SIG-M5 (cell line): ENCODE measurements around the gene WDR33.

Experiments
- DNase-seq: peaks from one replicate; lab custom pipeline; 2025; lab: John Stamatoyannopoulos, UW

Gene WDR33

GRCh38 chr2:127719301-127720218, 91.4 kb downstream of the WDR33 start:
- no peak for DNase-seq

DNA sequence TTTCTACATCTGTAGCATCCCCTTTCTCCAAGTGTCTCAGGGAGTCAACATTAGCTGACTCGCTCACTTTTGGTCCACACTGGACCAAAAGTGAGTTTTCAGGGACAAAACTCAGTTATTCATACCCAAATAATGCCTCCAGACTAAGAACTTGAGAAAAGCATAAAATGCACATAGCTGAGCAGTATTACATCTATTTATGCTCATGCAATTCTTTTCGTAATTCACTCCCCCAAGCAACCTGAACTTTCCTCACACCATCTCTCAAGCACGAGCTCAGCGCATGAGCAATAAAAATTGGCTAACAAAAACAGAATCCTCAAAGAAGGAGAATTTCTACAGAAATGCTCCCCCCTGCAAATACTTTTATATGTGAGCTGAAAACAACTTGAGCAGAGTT, 92.7 kb downstream of the WDR33 start:
- DNase-seq = no peak

GRCh38 chr2:127715778-127716449, 95.1 kb downstream of the WDR33 start:
- DNase-seq = no peak

- DNase-seq = no peak
Observed at GRCh38 chr2:127713562-127713961, 97.4 kb downstream of the WDR33 start.

- DNase-seq = no peak
Observed at GRCh38 chr2:127712999-127713398, 98.0 kb downstream of the WDR33 start.

- DNase-seq = no peak
Observed at GRCh38 chr2:127709336-127709735, 101.6 kb downstream of the WDR33 start.

DNA sequence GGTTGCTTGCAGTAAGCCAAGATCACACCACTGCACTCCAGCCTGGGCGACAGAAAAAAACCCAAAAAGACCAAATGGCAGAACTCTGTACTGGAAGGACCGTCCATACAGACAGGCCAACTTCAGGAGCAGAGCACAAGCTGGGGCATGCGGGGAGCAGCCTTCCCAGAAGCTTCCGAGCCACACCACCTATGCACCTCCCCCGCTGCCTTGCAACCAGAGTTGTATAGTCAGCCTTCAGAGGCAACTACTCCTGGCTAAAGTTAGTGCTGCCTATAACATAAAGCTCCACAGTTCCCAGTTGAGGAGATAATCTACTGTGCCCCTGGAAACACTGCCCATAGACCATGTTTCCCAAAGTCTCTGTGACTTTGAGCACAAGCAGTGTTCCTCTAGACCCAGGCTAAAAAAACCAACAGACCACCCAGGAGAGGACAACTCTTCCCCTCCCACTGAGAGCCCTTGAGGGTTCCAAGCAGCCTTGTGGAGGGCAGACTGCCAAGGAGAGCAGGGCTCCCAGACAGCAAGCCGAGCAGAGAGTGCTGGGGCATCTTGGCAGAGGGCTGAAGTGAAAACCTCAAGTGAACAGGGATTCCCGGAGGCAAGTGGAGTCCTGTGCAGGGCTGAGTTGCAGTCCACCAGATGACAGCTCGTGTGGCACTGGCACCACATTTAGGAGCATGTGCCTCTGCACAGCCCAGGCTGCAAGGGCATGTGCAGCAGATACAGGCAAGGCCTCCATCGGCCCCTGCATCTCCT, 102.9 kb downstream of the WDR33 start:
- no peak for DNase-seq

- DNase-seq = no peak
Observed at GRCh38 chr2:127706215-127706990, 104.6 kb downstream of the WDR33 start.

DNA sequence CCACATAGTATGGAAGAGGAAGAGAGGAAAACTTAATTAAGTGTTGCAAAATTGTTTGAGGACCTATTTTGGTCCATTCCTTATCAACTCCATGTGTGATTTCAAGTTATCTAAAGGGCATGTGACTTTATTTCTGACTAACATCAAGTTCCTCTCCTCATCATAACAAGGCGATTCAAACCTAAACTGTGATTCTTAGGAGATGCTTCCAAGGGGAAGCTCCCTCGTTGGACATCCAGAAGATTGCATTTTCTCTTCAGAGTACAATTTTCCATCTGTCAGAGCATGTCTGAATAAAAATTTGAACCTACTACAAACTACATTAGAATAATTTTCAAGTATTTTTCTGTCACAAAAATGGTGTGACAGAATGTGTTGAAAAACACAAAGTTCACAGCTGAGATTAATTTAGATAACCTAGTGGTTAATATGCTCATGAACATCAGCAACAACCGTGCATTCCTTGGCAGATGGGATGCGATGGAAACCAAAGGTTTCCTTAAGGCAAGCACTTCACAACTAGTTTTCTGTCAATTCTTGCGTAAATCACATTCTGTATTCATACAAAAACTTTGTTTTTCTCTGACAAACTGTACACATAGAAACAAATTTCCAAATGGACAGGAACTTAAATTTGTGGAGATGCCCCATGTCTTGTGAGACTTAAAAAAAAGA, 105.4 kb downstream of the WDR33 start:
- DNase-seq = no peak

DNA sequence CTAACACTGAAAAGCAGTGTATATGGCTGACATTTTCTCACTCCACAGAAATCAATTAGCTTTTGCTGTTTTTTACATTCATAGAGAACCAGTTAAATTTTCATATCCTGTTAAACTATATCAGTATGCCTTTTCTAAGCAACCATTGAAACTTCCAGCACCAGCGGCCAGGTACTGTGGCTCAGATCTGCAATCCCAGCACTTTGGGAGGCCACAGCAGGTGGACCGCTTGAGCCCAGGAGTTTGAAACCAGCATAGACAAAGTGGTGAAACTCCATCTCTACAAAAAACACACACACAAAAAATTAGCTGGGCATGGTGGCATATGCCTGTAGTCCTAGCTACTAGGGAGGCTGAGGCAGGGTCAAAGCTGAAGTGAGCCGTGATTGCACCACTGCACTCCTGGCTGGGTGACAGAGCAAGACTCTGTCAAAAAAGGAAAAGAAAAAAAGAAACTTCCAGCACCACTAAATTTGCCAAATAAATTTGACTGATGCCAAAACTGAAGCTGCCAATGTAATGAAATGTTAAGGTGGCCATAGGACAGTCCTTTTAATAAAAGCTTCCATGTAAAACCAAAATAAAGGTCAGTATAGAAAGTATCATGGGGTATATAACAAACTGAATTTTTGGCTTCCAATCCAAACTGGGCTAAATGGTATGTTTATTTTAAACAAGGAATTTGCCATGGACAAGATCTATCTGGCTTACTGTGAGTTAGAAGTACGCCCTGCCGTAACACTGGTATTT, 106.2 kb downstream of the WDR33 start:
- DNase-seq = no peak

GRCh38 chr2:127703282-127703681, 107.7 kb downstream of the WDR33 start:
- no peak for DNase-seq

GRCh38 chr2:127702395-127703009, 108.5 kb downstream of the WDR33 start:
- no peak for DNase-seq

DNA sequence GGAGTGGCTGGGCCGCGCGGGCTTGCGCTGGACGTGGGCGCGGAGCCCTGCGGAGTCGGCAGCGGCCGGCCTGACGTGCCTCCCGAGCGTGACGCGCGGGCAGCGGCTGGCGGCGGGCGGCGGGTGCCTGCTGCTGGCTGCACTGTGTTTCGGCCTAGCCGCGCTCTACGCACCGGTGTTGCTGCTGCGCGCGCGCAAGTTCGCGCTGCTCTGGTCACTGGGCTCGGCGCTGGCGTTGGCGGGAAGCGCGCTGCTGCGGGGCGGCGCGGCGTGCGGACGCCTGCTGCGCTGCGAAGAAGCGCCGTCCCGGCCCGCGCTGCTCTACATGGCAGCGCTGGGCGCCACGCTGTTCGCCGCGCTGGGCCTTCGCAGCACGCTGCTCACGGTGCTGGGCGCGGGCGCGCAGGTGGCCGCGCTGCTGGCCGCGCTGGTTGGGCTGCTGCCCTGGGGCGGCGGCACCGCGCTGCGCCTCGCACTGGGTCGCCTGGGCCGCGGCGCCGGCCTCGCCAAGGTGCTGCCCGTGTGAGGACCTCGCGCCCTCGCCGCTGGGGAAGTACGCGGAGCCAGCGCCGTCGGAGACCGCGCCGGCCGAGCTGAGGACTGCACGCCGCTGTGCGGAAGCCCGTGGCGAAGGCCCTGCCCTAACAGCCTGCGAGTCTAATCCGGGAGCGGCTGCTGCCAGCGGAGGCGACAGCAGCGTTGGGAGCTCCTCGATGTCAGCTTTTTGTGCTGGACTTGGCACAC, 109.1 kb downstream of the WDR33 start:
- DNase-seq = peak; percentile 31

GRCh38 chr2:127701193-127701650, 109.7 kb downstream of the WDR33 start, which contains the start of gene SFT2D3:
Gene SFT2D3, plus strand, starts transcription at chr2:127701497. Its CDS starts 32 bp downstream, at chr2:127701529.
- DNase-seq = peak; percentile 83

GRCh38 chr2:127700527-127701192, 110.3 kb downstream of the WDR33 start:
- DNase-seq = no peak

DNA sequence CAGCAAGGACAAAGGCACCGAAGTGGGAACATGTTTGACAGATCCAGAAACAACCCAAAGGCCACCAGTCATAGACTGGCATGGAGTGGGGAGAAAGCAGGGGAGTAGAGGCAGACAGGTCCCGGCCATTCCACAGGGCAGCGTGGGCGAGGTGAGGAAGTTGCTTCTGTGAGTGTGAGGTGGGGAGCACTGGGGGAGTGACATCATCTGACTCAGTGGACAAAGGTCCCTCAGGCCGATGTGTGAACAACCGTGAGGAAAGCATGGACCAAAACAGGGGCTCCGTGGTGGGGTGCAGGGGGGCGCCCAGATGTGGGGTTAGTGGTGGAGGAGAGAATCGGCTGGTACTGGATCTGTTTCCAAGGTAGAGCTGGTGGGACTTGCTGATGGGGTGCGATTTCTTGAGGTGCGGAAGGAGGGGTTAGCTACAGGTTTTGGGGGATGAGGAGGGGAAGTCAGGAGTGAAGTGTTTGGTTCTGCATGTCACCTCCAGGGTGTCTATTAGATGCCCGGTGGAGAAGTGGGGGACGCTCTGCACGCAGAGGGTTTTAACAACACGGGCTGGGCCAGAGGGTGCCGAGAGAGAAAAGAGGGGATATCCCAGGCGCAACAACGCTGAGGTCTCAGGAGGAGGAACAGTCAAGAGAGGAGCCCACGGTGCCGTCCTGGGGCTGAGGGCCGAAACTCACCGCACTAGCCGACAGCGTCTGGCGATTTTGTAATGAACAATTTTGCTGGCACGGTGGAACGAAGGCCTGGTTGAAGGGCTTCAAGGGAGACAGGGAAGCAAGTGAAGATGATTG, 112.2 kb downstream of the WDR33 start:
- no peak for DNase-seq

- DNase-seq = no peak
Observed at GRCh38 chr2:127697482-127698180, 113.3 kb downstream of the WDR33 start.
